ENCODE data around the gene RUNX3. TPM values are rescaled to one million over a fixed set of nuclear protein-coding genes. Genes with fewer than 3 reads are reported as not detected.

RUNX3 gene
- total RNA-seq, 1 experiment from 2014 or later, result 0.33 TPM

DNA sequence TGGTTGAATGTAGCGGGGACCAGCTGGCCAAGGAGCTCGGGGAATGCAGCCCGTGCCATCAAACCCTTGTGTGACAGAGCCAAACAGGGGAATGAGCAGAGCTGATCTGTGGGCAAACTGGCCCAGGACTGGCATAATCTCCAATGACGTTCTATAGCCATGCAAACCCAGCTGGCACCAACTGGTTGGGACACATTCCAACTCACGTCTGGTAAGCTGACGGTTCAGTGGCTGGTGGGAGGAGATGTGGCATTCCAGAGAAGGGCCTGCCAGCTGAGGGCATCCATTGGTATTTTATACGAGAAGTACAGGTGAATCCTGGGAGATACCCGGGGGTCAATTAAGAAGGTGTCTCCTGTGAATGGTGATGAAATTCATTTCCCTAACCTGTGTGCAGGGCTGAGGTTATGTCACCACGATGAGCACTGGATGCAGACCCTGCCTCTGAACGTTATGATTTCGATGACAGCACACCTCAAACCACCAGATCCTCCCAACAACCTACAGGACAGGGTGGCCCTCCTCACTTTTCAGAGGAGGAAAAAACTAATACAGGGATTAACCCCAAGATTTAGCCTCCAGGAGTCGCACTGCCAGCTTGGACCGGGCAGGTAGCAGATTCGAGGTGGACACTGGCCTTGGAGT is 39.0 kb upstream of the RUNX3 start:
- Histone ChIP-seq H4K8ac (replicated peaks; ENCODE audit: insufficient read length, low read depth, low read length) (no peak overlapping the region), H4K20me1 (ENCODE audit: control insufficient read depth, insufficient read depth, insufficient read length) (no peaks in the 10 kb centered on the region), H3K79me2 (ENCODE audit: insufficient read depth, low read length) (no peaks in the 10 kb centered on the region), H3K9me3 (ENCODE audit: control insufficient read depth, low read depth, low read length) (no peaks in the 10 kb centered on the region), H3K79me1 (ENCODE audit: insufficient read depth, low read depth, low read length, poor library complexity, severe bottlenecking) (no peaks in the 10 kb centered on the region), H3K4me2 (ENCODE audit: insufficient read depth, insufficient read length, low read length) (no peak overlapping the region), H2BK15ac (ENCODE audit: low read depth, low read length) (no peak overlapping the region), H3K56ac (ENCODE audit: insufficient read length, low read depth, low read length) (no peak overlapping the region), H3K27me3 (ENCODE audit: insufficient read depth, low read length) (no peaks in the 10 kb centered on the region), H2AFZ (ENCODE audit: low read length) (no peak overlapping the region), H3K27ac (ENCODE audit: insufficient read length, low read depth, low read length) (no peak overlapping the region), H3K4ac (ENCODE audit: low read depth, low read length) (no peak overlapping the region), H4K5ac (ENCODE audit: insufficient read length, low read depth, low read length) (no peak overlapping the region), H3K23ac (ENCODE audit: insufficient read length, low read depth, low read length) (no peak overlapping the region), H3K18ac (ENCODE audit: insufficient read length, low read depth, low read length) (no peak overlapping the region), H2AK5ac (ENCODE audit: insufficient read length, low read length) (no peak overlapping the region), H3K4me1 (ENCODE audit: insufficient read depth, low read length) (peaks cover 5% of the 10 kb centered on the region; the same call in 1 of the 2 replicates), H2BK20ac (ENCODE audit: low read depth, low read length, poor library complexity, severe bottlenecking) (no peak overlapping the region), H2BK12ac (ENCODE audit: insufficient read length, low read depth, low read length) (no peak overlapping the region), H2BK120ac (ENCODE audit: low read depth, low read length, poor library complexity, severe bottlenecking) (no peak overlapping the region), H4K91ac (ENCODE audit: insufficient read length, low read depth, low read length) (no peak overlapping the region), H3K23me2 (ENCODE audit: insufficient read length, low read depth, low read length, poor library complexity, severe bottlenecking) (no peaks in the 10 kb centered on the region), H2BK5ac (ENCODE audit: insufficient read length, low read length) (no peak overlapping the region), H3K14ac (ENCODE audit: insufficient read depth, low read length) (no peak overlapping the region), H3K9ac (ENCODE audit: extremely low read depth, insufficient read length, low read length) (no peak overlapping the region), H3T11ph (ENCODE audit: low read length) (no peak overlapping the region)
- H3K9me3 Mint-ChIP-seq, result 0 out of 5 replicates have a peak, but pooled peaks cover 0 to under 1% of the 10 kb centered on the region in 2 experiments
- no CpG with 5 or more reads among the region's 14 CpGs for WGBS (ENCODE audit: extremely low coverage, insufficient read length, low lambda C conversion rate)
- H3K4me1 Mint-ChIP-seq, result peaks cover 29 to 36% of the 10 kb centered on the region in 2 experiments
- H3K36me3 Mint-ChIP-seq (ENCODE audit: insufficient read depth in 1 of 3, low read depth in 3 of 3), result no peaks in the 10 kb centered on the region
- DNase-seq, result no peak
- TF ChIP-seq CTCF (conservative IDR thresholded peaks at IDR 0.05), result no peak
- no peak overlapping the region for H3K27ac Mint-ChIP-seq
- peaks cover 3% of the 10 kb centered on the region for H3K27me3 Mint-ChIP-seq (ENCODE audit: low read depth)
- no peak overlapping the region for H3K4me3 Mint-ChIP-seq

All from H9 (cell line).